ENCODE results near the gene SRMS. TPM values are rescaled to one million over a fixed set of nuclear protein-coding genes. Genes with fewer than 3 reads are reported as not detected.

The SRMS gene
- total and polyA plus RNA-seq, 5 donors from 2014 or later, result not detected

DNA sequence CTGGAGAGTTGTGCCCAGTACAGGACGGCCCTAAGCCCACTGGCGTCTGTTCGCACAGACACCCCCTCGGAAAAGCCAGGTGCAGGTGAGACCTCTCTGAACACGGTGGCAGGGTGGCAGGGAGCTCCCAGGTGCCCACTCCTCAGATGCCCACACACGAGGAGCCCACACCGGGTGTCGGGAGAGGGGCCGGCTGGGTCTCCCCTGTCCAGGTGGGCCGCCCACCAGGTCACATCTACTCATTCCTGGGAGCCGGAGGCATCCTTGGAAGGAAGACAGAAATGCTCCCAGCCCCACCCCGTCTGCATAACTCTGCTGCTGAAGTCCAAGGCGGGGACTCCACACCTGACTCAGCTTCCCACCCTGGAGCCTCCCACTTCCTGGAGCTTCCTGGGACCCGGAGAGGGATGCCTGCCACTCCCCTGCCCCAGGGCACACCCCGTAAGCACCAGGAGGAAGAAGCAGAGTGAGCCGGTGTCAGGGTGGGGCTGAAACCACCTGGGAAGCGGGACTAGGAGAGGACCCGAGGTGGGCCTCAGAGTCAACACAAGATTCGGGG, 2.5 kb downstream of the SRMS start:
- ATAC-seq (ENCODE audit: low read depth in 2 of 2) (no peak), DNase-seq (no peak)
- Histone ChIP-seq H3K4me3 (ENCODE audit: low read depth, low read length) (no peak overlapping the region), H3K36me3 (ENCODE audit: control insufficient read depth, insufficient read depth, low read length) (no peaks in the 10 kb centered on the region), H3K27ac (ENCODE audit: insufficient read depth, low read length, poor library complexity, severe bottlenecking) (no peak overlapping the region), H3K9me3 (ENCODE audit: control insufficient read depth in 2 of 2, low read length in 2 of 2) (no peaks in the 10 kb centered on the region), H3K4me1 (ENCODE audit: control insufficient read depth, insufficient read depth, low read length, poor library complexity, severe bottlenecking) (no peaks in the 10 kb centered on the region), H3K27me3 (ENCODE audit: control insufficient read depth, insufficient read depth, low read length) (no peaks in the 10 kb centered on the region)
- H3K27me3 Mint-ChIP-seq, result peaks cover 13% of the 10 kb centered on the region
- no peaks in the 10 kb centered on the region for H3K9me3 Mint-ChIP-seq
- no peaks in the 10 kb centered on the region for H3K36me3 Mint-ChIP-seq
- H3K27ac Mint-ChIP-seq, result no peak overlapping the region
- peaks cover 2 to 16% (median 6%) of the 10 kb centered on the region in 4 donors for H3K4me1 Mint-ChIP-seq
- H3K4me3 Mint-ChIP-seq, result peak overlapping the region in 1 of 4 donors; percentile 51

DNA sequence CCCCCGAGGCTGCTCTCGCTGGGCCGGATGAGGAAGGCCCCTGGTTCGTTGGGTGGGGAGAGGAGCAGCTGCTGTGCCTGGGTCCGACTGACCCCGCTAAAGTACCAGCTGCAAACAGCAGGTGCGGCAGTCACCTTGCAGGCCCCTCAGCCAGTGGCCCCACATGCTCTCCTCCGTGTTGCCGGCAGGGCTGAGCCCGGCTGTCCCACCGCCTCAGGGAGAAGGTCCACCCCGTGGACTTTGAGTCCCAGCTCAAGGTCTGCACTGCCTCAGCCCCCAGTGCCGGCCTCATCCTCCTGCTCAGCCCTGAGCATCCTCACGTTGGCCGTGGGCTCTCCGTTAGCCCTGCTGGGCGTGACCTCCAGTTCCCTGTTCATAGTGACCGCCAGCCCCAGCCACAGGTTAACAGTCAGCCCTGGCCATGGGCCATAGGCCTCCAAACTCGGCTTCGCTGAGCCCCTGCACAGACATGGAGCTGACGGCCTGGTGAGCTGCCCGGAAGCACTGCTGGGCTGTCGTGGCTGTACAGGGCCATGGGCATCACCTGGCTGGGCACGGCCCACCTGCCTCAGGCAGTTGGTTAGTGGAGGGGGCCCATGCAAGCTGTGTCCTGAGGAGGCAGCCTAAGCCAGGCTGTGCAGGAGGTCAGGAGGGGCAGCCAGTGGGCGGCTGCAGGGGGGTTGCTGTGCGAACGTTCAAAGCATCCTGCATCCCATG, 3.1 kb downstream of the SRMS start:
- Histone ChIP-seq H3K27ac (ENCODE audit: insufficient read depth, low read length, poor library complexity, severe bottlenecking) (no peak overlapping the region), H3K4me1 (ENCODE audit: control insufficient read depth, insufficient read depth, low read length, poor library complexity, severe bottlenecking) (no peaks in the 10 kb centered on the region), H3K9me3 (ENCODE audit: control insufficient read depth in 2 of 2, low read length in 2 of 2) (no peaks in the 10 kb centered on the region), H3K36me3 (ENCODE audit: control insufficient read depth, insufficient read depth, low read length) (no peaks in the 10 kb centered on the region), H3K4me3 (ENCODE audit: low read depth, low read length) (no peak overlapping the region), H3K27me3 (ENCODE audit: control insufficient read depth, insufficient read depth, low read length) (no peaks in the 10 kb centered on the region)
- DNase-seq, result no peak
- no peaks in the 10 kb centered on the region for H3K9me3 Mint-ChIP-seq
- H3K27ac Mint-ChIP-seq, result no peak overlapping the region
- no peak overlapping the region for H3K4me3 Mint-ChIP-seq
- peaks cover 6% of the 10 kb centered on the region for H3K27me3 Mint-ChIP-seq
- H3K4me1 Mint-ChIP-seq, result peaks cover 2 to 15% (median 5%) of the 10 kb centered on the region in 4 donors
- ATAC-seq (ENCODE audit: low read depth in 2 of 2), result no peak
- H3K36me3 Mint-ChIP-seq, result no peaks in the 10 kb centered on the region

DNA sequence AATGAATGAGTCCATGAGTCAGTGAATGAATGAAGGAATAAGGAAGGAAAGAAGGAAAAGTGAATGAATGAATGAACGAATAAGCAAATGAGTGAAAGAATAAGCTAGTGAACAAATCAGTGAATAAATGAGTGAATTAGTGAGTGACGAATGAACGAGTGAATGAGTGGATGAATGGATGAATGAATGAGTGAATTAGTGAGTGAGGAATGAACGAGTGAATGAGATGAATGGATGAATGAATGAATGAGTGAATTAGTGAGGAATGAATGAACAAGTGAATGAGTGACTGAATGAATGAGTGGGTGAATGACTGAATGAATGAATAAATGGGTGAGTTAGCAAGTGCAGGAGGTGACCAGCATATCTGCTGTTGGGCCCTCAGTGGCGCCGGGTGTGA, 3.8 kb downstream of the SRMS start:
- no peaks in the 10 kb centered on the region for H3K9me3 Mint-ChIP-seq
- H3K4me1 ChIP-seq (ENCODE audit: control insufficient read depth, insufficient read depth, low read length, poor library complexity, severe bottlenecking), result peaks cover 3% of the 10 kb centered on the region
- peaks cover 4% of the 10 kb centered on the region for H3K27me3 Mint-ChIP-seq
- no peak overlapping the region for H3K27ac Mint-ChIP-seq
- no peaks in the 10 kb centered on the region for H3K9me3 ChIP-seq (ENCODE audit: control insufficient read depth in 2 of 2, low read length in 2 of 2)
- peaks cover 2 to 12% (median 5%) of the 10 kb centered on the region in 4 donors for H3K4me1 Mint-ChIP-seq
- peak overlapping the region in 1 of 4 donors; percentile 72 for H3K4me3 Mint-ChIP-seq
- H3K27ac ChIP-seq (ENCODE audit: insufficient read depth, low read length, poor library complexity, severe bottlenecking), result no peak overlapping the region
- no peak for ATAC-seq (ENCODE audit: low read depth in 2 of 2)
- DNase-seq, result no peak
- H3K36me3 Mint-ChIP-seq, result no peaks in the 10 kb centered on the region
- H3K27me3 ChIP-seq (ENCODE audit: control insufficient read depth, insufficient read depth, low read length), result no peaks in the 10 kb centered on the region
- H3K36me3 ChIP-seq (ENCODE audit: control insufficient read depth, insufficient read depth, low read length), result no peaks in the 10 kb centered on the region
- no peak overlapping the region for H3K4me3 ChIP-seq (ENCODE audit: low read depth, low read length)

- H3K4me1 ChIP-seq (ENCODE audit: control insufficient read depth, insufficient read depth, low read length, poor library complexity, severe bottlenecking), result peaks cover 9% of the 10 kb centered on the region
- H3K27ac ChIP-seq (ENCODE audit: insufficient read depth, low read length, poor library complexity, severe bottlenecking), result no peak overlapping the region
- H3K36me3 Mint-ChIP-seq, result no peaks in the 10 kb centered on the region
- no peak for DNase-seq
- peaks cover 2 to 12% (median 5%) of the 10 kb centered on the region in 4 donors for H3K4me1 Mint-ChIP-seq
- no peak overlapping the region for H3K4me3 ChIP-seq (ENCODE audit: low read depth, low read length)
- no peaks in the 10 kb centered on the region for H3K36me3 ChIP-seq (ENCODE audit: control insufficient read depth, insufficient read depth, low read length)
- H3K27ac Mint-ChIP-seq, result peak overlapping the region in 1 of 3 donors; percentile 53
- no peak overlapping the region for H3K4me3 Mint-ChIP-seq
- no peaks in the 10 kb centered on the region for H3K27me3 ChIP-seq (ENCODE audit: control insufficient read depth, insufficient read depth, low read length)
- no peaks in the 10 kb centered on the region for H3K9me3 Mint-ChIP-seq
- peaks cover 4% of the 10 kb centered on the region for H3K27me3 Mint-ChIP-seq
- ATAC-seq (ENCODE audit: low read depth in 2 of 2), result no peak
- no peaks in the 10 kb centered on the region for H3K9me3 ChIP-seq (ENCODE audit: control insufficient read depth in 2 of 2, low read length in 2 of 2)
Observed at GRCh38 chr20:63543131-63543530, 4.4 kb downstream of the SRMS start.

DNA sequence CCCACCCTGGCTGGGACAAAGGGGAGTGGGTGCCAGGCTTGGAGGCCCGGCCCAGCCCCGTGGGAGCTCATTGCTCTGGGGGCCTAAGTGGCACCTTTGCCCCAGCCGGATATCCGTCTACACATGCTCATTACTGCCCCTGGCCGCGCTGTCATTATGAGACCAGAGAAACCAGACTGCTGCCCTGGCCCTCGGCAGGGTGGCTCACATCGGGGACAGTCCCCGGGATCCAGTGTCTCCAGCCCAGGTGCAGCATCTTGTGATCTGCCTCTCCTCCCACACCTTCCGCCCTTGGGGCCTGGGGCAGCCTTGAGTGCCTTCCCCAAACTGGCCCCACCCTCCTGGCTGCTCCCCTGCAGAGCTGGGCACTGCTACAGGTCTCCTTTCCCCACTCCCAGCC, 4.9 kb downstream of the SRMS start:
- no peaks in the 10 kb centered on the region for H3K36me3 ChIP-seq (ENCODE audit: control insufficient read depth, insufficient read depth, low read length)
- peaks cover 13% of the 10 kb centered on the region for H3K4me1 ChIP-seq (ENCODE audit: control insufficient read depth, insufficient read depth, low read length, poor library complexity, severe bottlenecking)

GRCh38 chr20:63542031-63542559, 5.5 kb downstream of the SRMS start:
- H3K27ac ChIP-seq (ENCODE audit: insufficient read depth, low read length, poor library complexity, severe bottlenecking), result no peak overlapping the region
- H3K4me1 Mint-ChIP-seq, result peaks cover 2 to 12% (median 7%) of the 10 kb centered on the region in 4 donors
- peaks cover 19% of the 10 kb centered on the region for H3K4me1 ChIP-seq (ENCODE audit: control insufficient read depth, insufficient read depth, low read length, poor library complexity, severe bottlenecking)
- ATAC-seq (ENCODE audit: low read depth in 2 of 2) (no peak), DNase-seq (no peak)
- no peak overlapping the region for H3K4me3 ChIP-seq (ENCODE audit: low read depth, low read length)
- no peaks in the 10 kb centered on the region for H3K9me3 Mint-ChIP-seq
- no peak overlapping the region for H3K4me3 Mint-ChIP-seq
- no peak overlapping the region for H3K27ac Mint-ChIP-seq
- no peaks in the 10 kb centered on the region for H3K36me3 ChIP-seq (ENCODE audit: control insufficient read depth, insufficient read depth, low read length)
- H3K9me3 ChIP-seq (ENCODE audit: control insufficient read depth in 2 of 2, low read length in 2 of 2), result no peaks in the 10 kb centered on the region
- no peaks in the 10 kb centered on the region for H3K36me3 Mint-ChIP-seq
- peaks cover 4% of the 10 kb centered on the region for H3K27me3 Mint-ChIP-seq
- H3K27me3 ChIP-seq (ENCODE audit: control insufficient read depth, insufficient read depth, low read length), result no peaks in the 10 kb centered on the region

More for the DNA sequence above, 4.9 kb downstream of the SRMS start:
- H3K27me3 ChIP-seq (ENCODE audit: control insufficient read depth, insufficient read depth, low read length), result no peaks in the 10 kb centered on the region
- peaks cover 2 to 12% (median 7%) of the 10 kb centered on the region in 4 donors for H3K4me1 Mint-ChIP-seq
- H3K27ac Mint-ChIP-seq, result no peak overlapping the region
- ATAC-seq (ENCODE audit: low read depth in 2 of 2) (no peak), DNase-seq (no peak)
- peaks cover 4% of the 10 kb centered on the region for H3K27me3 Mint-ChIP-seq
- H3K9me3 Mint-ChIP-seq, result no peaks in the 10 kb centered on the region
- no peaks in the 10 kb centered on the region for H3K9me3 ChIP-seq (ENCODE audit: control insufficient read depth in 2 of 2, low read length in 2 of 2)
- no peak overlapping the region for H3K4me3 ChIP-seq (ENCODE audit: low read depth, low read length)
- H3K36me3 Mint-ChIP-seq, result no peaks in the 10 kb centered on the region
- H3K4me3 Mint-ChIP-seq, result no peak overlapping the region
- no peak overlapping the region for H3K27ac ChIP-seq (ENCODE audit: insufficient read depth, low read length, poor library complexity, severe bottlenecking)

GRCh38 chr20:63541371-63541770, 6.2 kb downstream of the SRMS start:
- H3K4me1 Mint-ChIP-seq, result peaks cover 2 to 14% (median 8%) of the 10 kb centered on the region in 4 donors

More at GRCh38 chr20:63541371-63541770, 6.2 kb downstream of the SRMS start:
- H3K9me3 Mint-ChIP-seq, result no peaks in the 10 kb centered on the region
- H3K27ac ChIP-seq (ENCODE audit: insufficient read depth, low read length, poor library complexity, severe bottlenecking), result no peak overlapping the region
- no peaks in the 10 kb centered on the region for H3K36me3 Mint-ChIP-seq
- no peaks in the 10 kb centered on the region for H3K9me3 ChIP-seq (ENCODE audit: control insufficient read depth in 2 of 2, low read length in 2 of 2)
- no peaks in the 10 kb centered on the region for H3K27me3 Mint-ChIP-seq
- no peak overlapping the region for H3K27ac Mint-ChIP-seq
- H3K27me3 ChIP-seq (ENCODE audit: control insufficient read depth, insufficient read depth, low read length), result no peaks in the 10 kb centered on the region
- H3K4me3 Mint-ChIP-seq, result no peak overlapping the region
- no peak overlapping the region for H3K4me3 ChIP-seq (ENCODE audit: low read depth, low read length)
- no peak for DNase-seq
- no peak for ATAC-seq (ENCODE audit: low read depth in 2 of 2)
- no peaks in the 10 kb centered on the region for H3K36me3 ChIP-seq (ENCODE audit: control insufficient read depth, insufficient read depth, low read length)
- peaks cover 23% of the 10 kb centered on the region for H3K4me1 ChIP-seq (ENCODE audit: control insufficient read depth, insufficient read depth, low read length, poor library complexity, severe bottlenecking)
